H4 (cell line): Measurements from ENCODE around the gene CPEB2. TPM values are rescaled to one million over a fixed set of nuclear protein-coding genes. Genes with fewer than 3 reads are reported as not detected.

Experiments
- DNase-seq: peaks from one replicate; pipeline ENCODE4 v3.0.0-alpha.2; 2015; ENCODE audit warnings: low spot score
- total RNA-seq: library from RNA; depleted of rRNA; stranded (reverse); fragments of >200 nt; shearing (Covaris generic); gene quantifications from 2 replicates; pipeline ENCODE4 v1.2.3, GENCODE V29; 2014

The CPEB2 gene
- total RNA-seq, 1 experiment from 2014 or later = 1.8 TPM

DNA sequence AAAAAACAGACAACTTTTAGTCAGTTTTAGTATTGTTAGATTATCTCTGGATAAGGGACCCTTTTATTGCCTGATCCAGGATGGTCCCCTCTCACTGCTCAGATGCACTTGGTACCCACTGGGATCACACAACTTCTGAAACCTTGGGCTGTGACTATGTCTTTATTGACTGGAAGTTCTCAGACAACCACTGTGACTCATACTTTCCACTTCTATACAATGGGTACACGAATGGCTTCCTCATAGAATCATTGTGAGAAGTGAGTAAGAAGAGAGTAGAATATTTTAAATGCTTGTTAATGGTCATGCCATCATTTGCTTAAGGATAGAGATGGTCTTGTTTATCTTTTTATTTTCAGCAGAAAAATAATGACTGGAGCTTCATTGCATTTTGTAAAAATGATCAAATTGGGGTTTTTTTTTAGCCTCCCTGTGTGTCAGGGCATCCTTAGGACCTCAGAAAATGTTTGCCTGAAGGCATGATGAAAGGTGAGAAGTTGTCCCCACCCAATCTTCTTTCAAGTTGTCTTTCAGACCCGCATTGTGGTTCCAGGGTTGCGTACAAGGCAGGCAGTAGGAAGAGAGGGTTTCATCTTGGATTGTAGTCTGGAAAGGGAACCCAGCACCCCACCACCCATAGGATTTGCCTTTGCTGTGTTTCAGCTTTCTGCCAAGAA lies 115.1 kb downstream of the CPEB2 start:
- DNase-seq = no peak

GRCh38 chr4:15118292-15118691 lies 116.0 kb downstream of the CPEB2 start:
- DNase-seq = no peak
